Activated naive CD4-positive, alpha-beta T cell treated with Interleukin-2 at 50 U/mL for 16 hours (primary cell): ENCODE measurements around the gene DAB2.
A peak's percentile ranks its signal among the peaks of the same experiment; 100 is the strongest.

Source experiments
- DNase-seq: peaks from one replicate; pipeline ENCODE4 v3.0.0-alpha.2; 2020

The DAB2 gene

GRCh38 chr5:39424736-39425637, at the start of gene DAB2:
Gene DAB2, minus strand, starts transcription at chr5:39424980. Its CDS starts 30,660 bp downstream, at chr5:39394320.
- peak; percentile 26 for DNase-seq

- no peak for DNase-seq
Observed at GRCh38 chr5:39473156-39473775, 48.5 kb upstream of the DAB2 start.

GRCh38 chr5:39471836-39472508, 47.2 kb upstream of the DAB2 start:
- no peak for DNase-seq

GRCh38 chr5:39470811-39471210, 46.0 kb upstream of the DAB2 start:
- DNase-seq: no peak

GRCh38 chr5:39469777-39470415, 45.1 kb upstream of the DAB2 start:
- no peak for DNase-seq

- DNase-seq: no peak
Observed at GRCh38 chr5:39469176-39469575, 44.4 kb upstream of the DAB2 start.

GRCh38 chr5:39466846-39467245, 42.1 kb upstream of the DAB2 start:
- no peak for DNase-seq

GRCh38 chr5:39465843-39466242, 41.1 kb upstream of the DAB2 start:
- no peak for DNase-seq

GRCh38 chr5:39465097-39465496, 40.3 kb upstream of the DAB2 start:
- DNase-seq: no peak

GRCh38 chr5:39464088-39464487, 39.3 kb upstream of the DAB2 start:
- no peak for DNase-seq

- DNase-seq: no peak
Observed at GRCh38 chr5:39462211-39462610, 37.4 kb upstream of the DAB2 start.

- DNase-seq: no peak
Observed at GRCh38 chr5:39461007-39461682, 36.4 kb upstream of the DAB2 start.

GRCh38 chr5:39459907-39460306, 35.1 kb upstream of the DAB2 start:
- DNase-seq: no peak

- no peak for DNase-seq
Observed at GRCh38 chr5:39459071-39459470, 34.3 kb upstream of the DAB2 start.

- no peak for DNase-seq
Observed at GRCh38 chr5:39455645-39456044, 30.9 kb upstream of the DAB2 start.

GRCh38 chr5:39453606-39454005, 28.8 kb upstream of the DAB2 start:
- no peak for DNase-seq

- no peak for DNase-seq
Observed at GRCh38 chr5:39452846-39453245, 28.1 kb upstream of the DAB2 start.

- DNase-seq: no peak
Observed at GRCh38 chr5:39451276-39451941, 26.6 kb upstream of the DAB2 start.

GRCh38 chr5:39450487-39450886, 25.7 kb upstream of the DAB2 start:
- DNase-seq: no peak

- no peak for DNase-seq
Observed at GRCh38 chr5:39449591-39449990, 24.8 kb upstream of the DAB2 start.

GRCh38 chr5:39448506-39449128, 23.8 kb upstream of the DAB2 start:
- DNase-seq: no peak

- no peak for DNase-seq
Observed at GRCh38 chr5:39447968-39448367, 23.2 kb upstream of the DAB2 start.
